DOHH2 (cell line): ENCODE results near the gene OR4D2.

Experiments used
- CTCF ChIP-seq: fragments of 200-600 bp; sonication (generic); IDR thresholded peaks from one replicate; pipeline ENCODE4 v1.5.1; 2014; ENCODE audit warnings: antibody characterized with exemption, mild to moderate bottlenecking, low read depth, low read length; ENCODE audit not compliant: poor library complexity, severe bottlenecking
- EZH2phosphoT487 ChIP-seq: fragments of 200-600 bp; sonication (generic); IDR thresholded peaks from 2 replicates; pipeline ENCODE4 v1.6.1; 2017; ENCODE audit warnings: borderline replicate concordance, mild to moderate bottlenecking, antibody characterized with exemption, low read length, moderate library complexity, mixed read lengths

DNA sequence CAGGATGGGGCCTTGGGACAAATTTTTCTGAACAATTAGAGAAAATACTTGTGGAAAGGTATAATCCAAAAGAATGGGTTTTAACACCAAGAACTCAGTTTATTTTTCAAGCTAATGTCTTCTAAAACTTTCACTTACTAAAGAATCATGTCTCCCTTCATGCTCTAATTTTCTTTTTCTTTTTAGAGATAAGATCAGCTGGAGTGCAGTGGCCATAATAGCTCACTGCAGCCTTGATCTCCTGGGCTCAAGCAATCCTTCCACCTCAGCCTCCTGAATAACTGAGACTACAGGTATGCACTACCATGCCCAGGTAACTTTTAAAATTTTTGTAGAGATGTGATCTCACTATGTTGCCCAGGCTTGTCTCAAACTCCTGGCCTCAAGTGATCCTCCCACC is 13.1 kb upstream of the OR4D2 start:
- TF ChIP-seq CTCF (no peak), EZH2phosphoT487 (no peak)
